Hematopoietic multipotent progenitor cell (in vitro differentiated cells): ENCODE measurements around the gene TIGD6. TPM values are rescaled to one million over a fixed set of nuclear protein-coding genes. Genes with fewer than 3 reads are reported as not detected.

Experiments
- DNase-seq, 3 donors: peaks; one replicate each; pipeline ENCODE4 v3.0.0-alpha.2; 2011 to 2015; ENCODE audit warnings: low read depth in 2 of 3, low spot score in 2 of 3
- total RNA-seq: library from RNA; depleted of rRNA; stranded (reverse); fragments of >200 nt; gene quantifications from one replicate; pipeline ENCODE4 v1.2.3, GENCODE V29; 2012

Gene TIGD6
- total RNA-seq, 1 donor: 3.2 TPM

- DNase-seq: no peak
These were observed 17.0 kb upstream of the TIGD6 start for GRCh38 chr5:150017226-150018005.

- DNase-seq: no peak
These were observed 16.1 kb upstream of the TIGD6 start for GRCh38 chr5:150016537-150016936.

GRCh38 chr5:150015415-150015814, 15.0 kb upstream of the TIGD6 start:
- no peak for DNase-seq

GRCh38 chr5:150014456-150014855, 14.0 kb upstream of the TIGD6 start:
- no peak for DNase-seq

- DNase-seq: no peak
These were observed 13.5 kb upstream of the TIGD6 start for GRCh38 chr5:150013931-150014330.

GRCh38 chr5:150009671-150010387, 9.4 kb upstream of the TIGD6 start:
- no peak for DNase-seq

- DNase-seq: no peak
These were observed 6.6 kb upstream of the TIGD6 start for GRCh38 chr5:150007050-150007449.

GRCh38 chr5:150006318-150006717, 5.9 kb upstream of the TIGD6 start:
- DNase-seq: no peak

GRCh38 chr5:150001660-150002486, 1.4 kb upstream of the TIGD6 start:
- DNase-seq: peak; percentile 34 to 87 (median 80)

GRCh38 chr5:150000990-150001659, 671 bp upstream of the TIGD6 start:
- DNase-seq: peak; percentile 8 to 17 (median 16)

- no peak for DNase-seq
These were observed 593 bp downstream of the TIGD6 start for GRCh38 chr5:149999866-150000255.

- no peak for DNase-seq
These were observed 1.1 kb downstream of the TIGD6 start for GRCh38 chr5:149999359-149999758.

- no peak for DNase-seq
These were observed 2.2 kb downstream of the TIGD6 start for GRCh38 chr5:149998281-149998680.

GRCh38 chr5:149996205-149996890, 4.1 kb downstream of the TIGD6 start:
- DNase-seq: no peak

- DNase-seq: no peak
These were observed 4.9 kb downstream of the TIGD6 start for GRCh38 chr5:149995385-149996204.

GRCh38 chr5:149993471-149993870, 7.0 kb downstream of the TIGD6 start:
- DNase-seq: no peak

GRCh38 chr5:149990518-149991376, 9.7 kb downstream of the TIGD6 start:
- DNase-seq: peak; percentile 37 to 85 (median 64)

- DNase-seq: no peak
These were observed 12.3 kb downstream of the TIGD6 start for GRCh38 chr5:149988126-149988525.
